Measurements from ENCODE around the gene TMEM119. TPM values are rescaled to one million over a fixed set of nuclear protein-coding genes. Genes with fewer than 3 reads are reported as not detected.
A peak's percentile ranks its signal among the peaks of the same experiment; 100 is the strongest.

Gene TMEM119
- total and polyA plus RNA-seq, 2 of the 4 experiments (the other 2 are of a cell fraction) = 8.1 to 9.2 TPM

- DNase-seq = peak; percentile 59
- H3K14ac ChIP-seq (replicated peaks; ENCODE audit: low read depth, low read length) = no peak overlapping the region
- H3K79me1 ChIP-seq (ENCODE audit: low read depth in 1 of 2, low read length in 2 of 2) = peaks cover 24 to 58% of the 10 kb centered on the region in 2 experiments
- no peak overlapping the region for H2AK9ac ChIP-seq (replicated peaks; ENCODE audit: low read depth, low read length, poor library complexity)
- H3K4me1 ChIP-seq (ENCODE audit: control insufficient read depth, insufficient read depth, low read length) = peaks cover 10% of the 10 kb centered on the region
- H3K56ac ChIP-seq (ENCODE audit: extremely low read depth, insufficient read depth, low read length) = no peak overlapping the region
- no peak overlapping the region for H3K18ac ChIP-seq (ENCODE audit: low read depth, low read length)
- no peak overlapping the region for H2BK20ac ChIP-seq (ENCODE audit: low read depth, low read length)
- H3K4me2 ChIP-seq (ENCODE audit: low read depth, low read length) = no peak overlapping the region
- TF ChIP-seq MAZ (IDR thresholded peaks at IDR 0.05; ENCODE audit: borderline replicate concordance, low read depth, low read length) (no peak), RAD21 (IDR thresholded peaks at IDR 0.05; ENCODE audit: low read length) (no peak), CEBPB (IDR thresholded peaks at IDR 0.05; ENCODE audit: low read depth, low read length) (no peak), FOS (IDR thresholded peaks at IDR 0.05; ENCODE audit: low read depth, low read length) (no peak), POLR2A (IDR thresholded peaks at IDR 0.05; ENCODE audit: low read depth, low read length) (no peak; the same call in 1 of the 2 replicates), MXI1 (IDR thresholded peaks at IDR 0.05; ENCODE audit: borderline replicate concordance, low read depth, low read length) (no peak), BHLHE40 (IDR thresholded peaks at IDR 0.05; ENCODE audit: low read depth, low read length) (no peak), CHD1 (IDR thresholded peaks at IDR 0.05; ENCODE audit: low read depth, low read length) (no peak), ELK1 (IDR thresholded peaks at IDR 0.05; ENCODE audit: borderline replicate concordance, low read depth, low read length) (no peak), MAFK (IDR thresholded peaks at IDR 0.05; ENCODE audit: low read depth, low read length) (no peak), RFX5 (IDR thresholded peaks at IDR 0.05; ENCODE audit: low read depth, low read length) (no peak), NFE2L2 (IDR thresholded peaks at IDR 0.05; ENCODE audit: low read depth, low read length) (no peak), RCOR1 (IDR thresholded peaks at IDR 0.05; ENCODE audit: insufficient replicate concordance, low read length) (no peak), SMC3 (IDR thresholded peaks at IDR 0.05; ENCODE audit: low read depth, low read length) (no peak)
- TF ChIP-seq, protein P1, sequence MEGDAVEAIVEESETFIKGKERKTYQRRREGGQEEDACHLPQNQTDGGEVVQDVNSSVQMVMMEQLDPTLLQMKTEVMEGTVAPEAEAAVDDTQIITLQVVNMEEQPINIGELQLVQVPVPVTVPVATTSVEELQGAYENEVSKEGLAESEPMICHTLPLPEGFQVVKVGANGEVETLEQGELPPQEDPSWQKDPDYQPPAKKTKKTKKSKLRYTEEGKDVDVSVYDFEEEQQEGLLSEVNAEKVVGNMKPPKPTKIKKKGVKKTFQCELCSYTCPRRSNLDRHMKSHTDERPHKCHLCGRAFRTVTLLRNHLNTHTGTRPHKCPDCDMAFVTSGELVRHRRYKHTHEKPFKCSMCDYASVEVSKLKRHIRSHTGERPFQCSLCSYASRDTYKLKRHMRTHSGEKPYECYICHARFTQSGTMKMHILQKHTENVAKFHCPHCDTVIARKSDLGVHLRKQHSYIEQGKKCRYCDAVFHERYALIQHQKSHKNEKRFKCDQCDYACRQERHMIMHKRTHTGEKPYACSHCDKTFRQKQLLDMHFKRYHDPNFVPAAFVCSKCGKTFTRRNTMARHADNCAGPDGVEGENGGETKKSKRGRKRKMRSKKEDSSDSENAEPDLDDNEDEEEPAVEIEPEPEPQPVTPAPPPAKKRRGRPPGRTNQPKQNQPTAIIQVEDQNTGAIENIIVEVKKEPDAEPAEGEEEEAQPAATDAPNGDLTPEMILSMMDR (conservative IDR thresholded peaks at IDR 0.05; ENCODE audit: low read depth, low read length) = no peak
- TF ChIP-seq, protein P2, sequence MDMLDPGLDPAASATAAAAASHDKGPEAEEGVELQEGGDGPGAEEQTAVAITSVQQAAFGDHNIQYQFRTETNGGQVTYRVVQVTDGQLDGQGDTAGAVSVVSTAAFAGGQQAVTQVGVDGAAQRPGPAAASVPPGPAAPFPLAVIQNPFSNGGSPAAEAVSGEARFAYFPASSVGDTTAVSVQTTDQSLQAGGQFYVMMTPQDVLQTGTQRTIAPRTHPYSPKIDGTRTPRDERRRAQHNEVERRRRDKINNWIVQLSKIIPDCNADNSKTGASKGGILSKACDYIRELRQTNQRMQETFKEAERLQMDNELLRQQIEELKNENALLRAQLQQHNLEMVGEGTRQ (IDR thresholded peaks at IDR 0.05; ENCODE audit: low read depth, low read length) = no peak
- no peak overlapping the region for H3K27ac ChIP-seq (ENCODE audit: insufficient read depth, low read length)
- H2BK15ac ChIP-seq (ENCODE audit: low read depth, low read length) = no peak overlapping the region
- H3K4ac ChIP-seq (ENCODE audit: low read depth, low read length) = no peak overlapping the region
- no peak overlapping the region for H4K5ac ChIP-seq (ENCODE audit: low read depth, low read length)
- intact Hi-C loops (cut with micrococcal nuclease) = no loop called here
- peaks cover 37% of the 10 kb centered on the region for H4K20me1 ChIP-seq (ENCODE audit: insufficient read depth, low read length)
- no peak overlapping the region for H2BK5ac ChIP-seq (ENCODE audit: low read depth, low read length, poor library complexity, severe bottlenecking)
- WGBS, 2 experiments (ENCODE audit: extremely low coverage in 2 of 2, insufficient read length in 1 of 2) = 100% methylated on average over 2 of the region's 10 CpGs; no CpG with 5 or more reads in 1 of the 2 experiments
- peak; percentile 12; the same call in 1 of the 2 replicates for ATAC-seq (ENCODE audit: low read depth)
- no peak overlapping the region for H2AFZ ChIP-seq (replicated peaks; ENCODE audit: low read length, poor library complexity)
- no peak overlapping the region for H3K4me3 ChIP-seq (ENCODE audit: insufficient read depth, low read depth, low read length)
- no peak overlapping the region for H3K23ac ChIP-seq (ENCODE audit: low read depth, low read length)
- H4K91ac ChIP-seq (ENCODE audit: insufficient read depth, low read depth, low read length) = no peak overlapping the region
- no peaks in the 10 kb centered on the region for H3K9me3 ChIP-seq (ENCODE audit: control insufficient read depth, insufficient read depth, low read length)
- H4K8ac ChIP-seq (ENCODE audit: low read depth in 2 of 2, low read length in 2 of 2) = no peak overlapping the region; a peak in 1 of 4 replicates
- ChIA-PET CTCF (no interaction called here), POLR2A (ENCODE audit: unreplicated experiment) (no interaction called here)
- no peak overlapping the region for H2BK120ac ChIP-seq (ENCODE audit: low read depth, low read length)
- H3K36me3 ChIP-seq (ENCODE audit: control insufficient read depth, insufficient read depth, low read length) = peaks cover 27% of the 10 kb centered on the region
- H3K9ac ChIP-seq (ENCODE audit: low read depth, low read length) = no peak overlapping the region
- no TSS peak for BruUV-seq (replicated peaks)
- H3K9me1 ChIP-seq (ENCODE audit: insufficient read depth, low read length) = peaks cover 26% of the 10 kb centered on the region
- H3K27me3 ChIP-seq (ENCODE audit: control insufficient read depth, insufficient read depth, low read length) = no peaks in the 10 kb centered on the region
- dilution Hi-C loops (cut with HindIII; ENCODE audit: low sequenced_read_pairs, unreplicated experiment) = no loop called here
- no peak overlapping the region for H2AK5ac ChIP-seq (ENCODE audit: low read depth, low read length)
- in situ Hi-C loops (cut with MboI; ENCODE audit: low sequenced_read_pairs) = loop anchor here (10.0 to 25.0 kb wide), 2 partner anchors 294 to 446 kb away; partner anchors contain the start of genes ALKBH2 and UNG
These were observed 43.0 kb upstream of the TMEM119 start for GRCh38 chr12:108640802-108641445.

Data from IMR-90 (cell line).